ENCODE data around the gene SLC12A8. TPM values are rescaled to one million over a fixed set of nuclear protein-coding genes. Genes with fewer than 3 reads are reported as not detected.

SLC12A8 gene
- total RNA-seq, 1 experiment from 2014 or later, result 7.1 TPM

DNA sequence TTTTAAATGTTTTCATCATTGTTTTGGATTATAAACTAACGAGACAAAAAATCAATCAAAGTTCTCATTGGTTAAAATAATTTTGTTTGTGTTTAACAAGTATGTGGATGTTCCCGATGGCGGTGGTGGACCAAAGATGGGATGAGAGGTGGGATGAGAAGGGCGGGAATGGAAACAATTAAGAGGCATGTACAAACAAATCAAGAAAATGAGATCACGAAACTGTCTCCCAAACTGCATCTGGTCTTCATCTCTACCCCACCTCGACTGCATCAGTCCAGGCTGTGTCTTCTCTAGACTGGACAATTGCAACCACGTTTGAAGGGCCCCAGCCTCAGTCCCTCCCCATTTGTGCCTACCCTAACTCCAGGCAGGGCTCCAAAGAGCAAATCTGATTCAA, 56.1 kb downstream of the SLC12A8 start:
- no peak for DNase-seq (ENCODE audit: low spot score)
- intact Hi-C loops (cut with micrococcal nuclease; ENCODE audit: unreplicated experiment), result loop anchor here (5.0 to 10.0 kb wide), 2 partner anchors 214 to 428 kb away; no protein-coding TSS in a partner anchor
- H3K27ac ChIP-seq (ENCODE audit: low read depth, low read length, poor library complexity, severe bottlenecking), result no peak overlapping the region
- H3K4me3 ChIP-seq (ENCODE audit: low read depth, low read length, poor library complexity, severe bottlenecking), result no peak overlapping the region
- no peaks in the 10 kb centered on the region for H3K9me3 ChIP-seq (ENCODE audit: low read depth, low read length, poor library complexity, severe bottlenecking)
- TF ChIP-seq EZH2 (IDR thresholded peaks at IDR 0.05; ENCODE audit: borderline replicate concordance, low read depth, low read length, poor library complexity, severe bottlenecking), result no peak
- TF ChIP-seq, protein P1, sequence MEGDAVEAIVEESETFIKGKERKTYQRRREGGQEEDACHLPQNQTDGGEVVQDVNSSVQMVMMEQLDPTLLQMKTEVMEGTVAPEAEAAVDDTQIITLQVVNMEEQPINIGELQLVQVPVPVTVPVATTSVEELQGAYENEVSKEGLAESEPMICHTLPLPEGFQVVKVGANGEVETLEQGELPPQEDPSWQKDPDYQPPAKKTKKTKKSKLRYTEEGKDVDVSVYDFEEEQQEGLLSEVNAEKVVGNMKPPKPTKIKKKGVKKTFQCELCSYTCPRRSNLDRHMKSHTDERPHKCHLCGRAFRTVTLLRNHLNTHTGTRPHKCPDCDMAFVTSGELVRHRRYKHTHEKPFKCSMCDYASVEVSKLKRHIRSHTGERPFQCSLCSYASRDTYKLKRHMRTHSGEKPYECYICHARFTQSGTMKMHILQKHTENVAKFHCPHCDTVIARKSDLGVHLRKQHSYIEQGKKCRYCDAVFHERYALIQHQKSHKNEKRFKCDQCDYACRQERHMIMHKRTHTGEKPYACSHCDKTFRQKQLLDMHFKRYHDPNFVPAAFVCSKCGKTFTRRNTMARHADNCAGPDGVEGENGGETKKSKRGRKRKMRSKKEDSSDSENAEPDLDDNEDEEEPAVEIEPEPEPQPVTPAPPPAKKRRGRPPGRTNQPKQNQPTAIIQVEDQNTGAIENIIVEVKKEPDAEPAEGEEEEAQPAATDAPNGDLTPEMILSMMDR (conservative IDR thresholded peaks at IDR 0.05; ENCODE audit: low read depth, low read length), result no peak
- no TSS peak for BruUV-seq (replicated peaks)
- CTCF ChIA-PET, result no interaction called here
- no peaks in the 10 kb centered on the region for H3K36me3 ChIP-seq (ENCODE audit: insufficient read depth, low read length, poor library complexity, severe bottlenecking)
- peaks cover 3% of the 10 kb centered on the region for H3K4me1 ChIP-seq (ENCODE audit: insufficient read depth, low read length, poor library complexity, severe bottlenecking)
- POLR2A ChIA-PET (ENCODE audit: low non-redundant PET), result interaction anchor here (0.6 kb wide), 1 partner anchor 234 kb away, joined by 4 read pairs; no protein-coding TSS in a partner anchor
- no peaks in the 10 kb centered on the region for H3K27me3 ChIP-seq (replicated peaks; ENCODE audit: insufficient read depth, low read depth, low read length, poor library complexity)

DNA sequence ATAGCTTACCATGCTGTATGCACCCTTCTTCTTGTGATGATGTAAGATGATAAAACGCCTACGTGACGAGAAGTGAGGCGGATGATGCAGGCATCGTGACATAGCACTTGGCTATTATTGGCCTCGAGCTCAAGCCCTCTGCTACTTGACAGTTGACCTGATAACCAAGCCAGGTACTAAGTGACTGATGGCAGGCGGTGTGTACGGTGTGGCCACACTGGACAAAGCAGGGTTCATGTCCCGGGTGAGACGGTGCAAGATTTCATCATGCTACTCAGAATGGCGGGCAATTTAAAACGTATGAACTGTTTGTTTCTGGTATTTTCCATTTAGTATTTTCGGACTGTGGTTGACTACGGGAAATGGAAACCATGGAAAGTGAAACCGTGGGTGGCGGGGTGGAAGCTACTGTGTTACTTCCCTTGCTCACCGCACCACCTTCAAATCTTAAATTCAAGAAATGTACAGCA, 57.7 kb downstream of the SLC12A8 start:
- POLR2A ChIA-PET (ENCODE audit: low non-redundant PET), result no interaction called here
- Histone ChIP-seq H3K27ac (ENCODE audit: low read depth, low read length, poor library complexity, severe bottlenecking) (no peak overlapping the region), H3K4me1 (ENCODE audit: insufficient read depth, low read length, poor library complexity, severe bottlenecking) (peaks cover 3% of the 10 kb centered on the region), H3K36me3 (ENCODE audit: insufficient read depth, low read length, poor library complexity, severe bottlenecking) (no peaks in the 10 kb centered on the region), H3K4me3 (ENCODE audit: low read depth, low read length, poor library complexity, severe bottlenecking) (no peak overlapping the region), H3K27me3 (replicated peaks; ENCODE audit: insufficient read depth, low read depth, low read length, poor library complexity) (no peaks in the 10 kb centered on the region), H3K9me3 (ENCODE audit: low read depth, low read length, poor library complexity, severe bottlenecking) (no peaks in the 10 kb centered on the region)
- CTCF ChIA-PET, result no interaction called here
- no TSS peak for BruUV-seq (replicated peaks)
- DNase-seq (ENCODE audit: low spot score), result no peak
- intact Hi-C loops (cut with micrococcal nuclease; ENCODE audit: unreplicated experiment), result loop anchor here (5.0 to 10.0 kb wide), 3 partner anchors 213 to 430 kb away; no protein-coding TSS in a partner anchor
- TF ChIP-seq, protein P1 (conservative IDR thresholded peaks at IDR 0.05; ENCODE audit: low read depth, low read length), result no peak
- TF ChIP-seq EZH2 (IDR thresholded peaks at IDR 0.05; ENCODE audit: borderline replicate concordance, low read depth, low read length, poor library complexity, severe bottlenecking), result no peak

DNA sequence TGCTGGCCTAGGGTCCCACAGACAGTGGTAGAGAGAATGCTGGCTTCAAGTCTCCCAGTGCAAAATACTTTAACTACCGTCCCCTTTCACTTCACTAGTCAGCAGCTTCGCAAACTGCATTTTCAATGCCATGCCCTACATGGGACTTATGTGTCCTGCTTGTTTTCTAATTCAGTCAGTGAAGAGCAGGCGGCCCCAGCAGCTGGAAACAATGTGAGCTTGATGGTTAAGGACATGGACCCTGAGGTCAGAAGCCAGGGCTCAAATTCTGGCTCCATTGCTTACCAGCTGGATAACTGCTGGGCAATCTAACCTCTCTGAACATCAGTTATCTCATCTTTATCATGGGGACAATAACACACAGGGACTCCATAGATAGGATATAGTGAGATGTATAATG, 58.4 kb downstream of the SLC12A8 start:
- intact Hi-C loops (cut with micrococcal nuclease; ENCODE audit: unreplicated experiment), result loop anchor here (5.0 to 10.0 kb wide), 2 partner anchors 283 to 431 kb away; no protein-coding TSS in a partner anchor
- peaks cover 3% of the 10 kb centered on the region for H3K4me1 ChIP-seq (ENCODE audit: insufficient read depth, low read length, poor library complexity, severe bottlenecking)
- no peaks in the 10 kb centered on the region for H3K9me3 ChIP-seq (ENCODE audit: low read depth, low read length, poor library complexity, severe bottlenecking)
- no peak overlapping the region for H3K27ac ChIP-seq (ENCODE audit: low read depth, low read length, poor library complexity, severe bottlenecking)
- no peaks in the 10 kb centered on the region for H3K36me3 ChIP-seq (ENCODE audit: insufficient read depth, low read length, poor library complexity, severe bottlenecking)
- BruUV-seq (replicated peaks), result no TSS peak
- no peak for TF ChIP-seq EZH2 (IDR thresholded peaks at IDR 0.05; ENCODE audit: borderline replicate concordance, low read depth, low read length, poor library complexity, severe bottlenecking)
- TF ChIP-seq, protein P1 (conservative IDR thresholded peaks at IDR 0.05; ENCODE audit: low read depth, low read length), result no peak
- DNase-seq (ENCODE audit: low spot score), result no peak
- no peak overlapping the region for H3K4me3 ChIP-seq (ENCODE audit: low read depth, low read length, poor library complexity, severe bottlenecking)
- ChIA-PET POLR2A (ENCODE audit: low non-redundant PET) (no interaction called here), CTCF (no interaction called here)
- no peaks in the 10 kb centered on the region for H3K27me3 ChIP-seq (replicated peaks; ENCODE audit: insufficient read depth, low read depth, low read length, poor library complexity)
